Panc1 (cell line): ENCODE results near the gene ALK. TPM values are rescaled to one million over a fixed set of nuclear protein-coding genes. Genes with fewer than 3 reads are reported as not detected.

ENCODE experiments used
- ATAC-seq: fragments of 200-7000 bp; cut with Tn5 transposase; 2 replicates; pipeline ENCODE4 v1.9.1; 2020; ENCODE audit warnings: mild to moderate bottlenecking, moderate library complexity
- BruUV-seq: library from RNA; stranded (reverse); fragments of 400-500 nt; replicated peaks from 2 replicates; lab custom pipeline; 2021; lab: Mats Ljungman, UMichigan
- CTCF ChIA-PET: fragments of 300-600 bp; sonication (Branson Sonifier 250); formaldehyde crosslinking; loops from one replicate; lab custom pipeline; 2022; ENCODE audit warnings: antibody characterized with exemption; lab: Charles Lee
- POLR2A ChIA-PET: fragments of 300-600 bp; sonication (Branson Sonifier 250); formaldehyde crosslinking; loops from one replicate; lab custom pipeline; 2022; ENCODE audit warnings: antibody characterized with exemption; lab: Charles Lee
- DNase-seq: peaks from one replicate; pipeline ENCODE4 v3.0.0-alpha.2; 2010; ENCODE audit warnings: low read depth, low spot score
- H3K27ac ChIP-seq: 2 replicates; pipeline ENCODE4 v1.5.1; 2011; ENCODE audit warnings: mild to moderate bottlenecking, low read length, inconsistent platforms
- H3K27me3 ChIP-seq: fragments of 200-500 bp; sonication (Bioruptor generic); 2 replicates; pipeline ENCODE4 v1.6.0; 2014; ENCODE audit warnings: low read length, inconsistent platforms; ENCODE audit not compliant: control insufficient read depth, insufficient read depth
- H3K36me3 ChIP-seq: fragments of 200-500 bp; sonication (Bioruptor generic); 2 replicates; pipeline ENCODE4 v1.5.1; 2014; ENCODE audit warnings: inconsistent platforms, mild to moderate bottlenecking, low read length, moderate library complexity; ENCODE audit not compliant: control insufficient read depth, insufficient read depth
- H3K4me1 ChIP-seq: 2 replicates; pipeline ENCODE4 v1.5.1; 2011; ENCODE audit warnings: inconsistent platforms, mild to moderate bottlenecking, low read length, moderate library complexity; ENCODE audit not compliant: control insufficient read depth, insufficient read depth
- H3K4me3 ChIP-seq, 2 experiments: 2 replicates each; pipeline ENCODE4 v1.5.1; 2011 to 2012; ENCODE audit warnings: low read depth in 2 of 2, low read length in 2 of 2, mild to moderate bottlenecking in 2 of 2, inconsistent platforms in 1 of 2, moderate library complexity in 1 of 2
- H3K9me3 ChIP-seq: fragments of 200-500 bp; sonication (Bioruptor generic); 2 replicates; pipeline ENCODE4 v1.5.1; 2014; ENCODE audit warnings: low read depth, mild to moderate bottlenecking, inconsistent platforms, low read length, moderate library complexity; ENCODE audit not compliant: control insufficient read depth, insufficient read depth
- CTCF ChIP-seq: fragments of 450-650 bp; IDR thresholded peaks from 2 replicates; pipeline ENCODE4 v1.5.1; 2017; ENCODE audit warnings: mild to moderate bottlenecking
- POLR2AphosphoS5 ChIP-seq: IDR thresholded peaks from 2 replicates; pipeline ENCODE4 v1.6.1; 2012; ENCODE audit warnings: mild to moderate bottlenecking, low read depth, low read length, moderate library complexity
- REST ChIP-seq, 2 experiments: IDR thresholded peaks; 2 replicates each; pipeline ENCODE4 v1.6.1; 2011 to 2012; ENCODE audit warnings: low read depth in 2 of 2, control low read depth in 1 of 2, low read length in 1 of 2, mild to moderate bottlenecking in 1 of 2, moderate library complexity in 1 of 2; ENCODE audit not compliant: insufficient read depth in 1 of 2
- SIN3A ChIP-seq: IDR thresholded peaks from 2 replicates; pipeline ENCODE4 v1.6.1; 2012; ENCODE audit warnings: low read depth, mild to moderate bottlenecking, low read length, moderate library complexity, borderline replicate concordance; ENCODE audit not compliant: insufficient read depth
- TCF7L2 ChIP-seq: IDR thresholded peaks from 2 replicates; pipeline ENCODE4 v1.6.1; 2011; ENCODE audit warnings: mild to moderate bottlenecking, low read depth, low read length, inconsistent platforms
- in situ Hi-C: cut with HindIII; loops from 2 replicates; pipeline ENCODE4 v1.10.0; 2016; ENCODE audit warnings: low sequenced_read_pairs, low pct_unique_long_range_greater_than_20kb
- intact Hi-C: fragments of 100-400 bp; cut with micrococcal nuclease; formaldehyde crosslinking; loops from one replicate; pipeline ENCODE4 v1.10.0; 2022; ENCODE audit not compliant: unreplicated experiment
- total RNA-seq: library from RNA; stranded (reverse); gene quantifications from one replicate; pipeline ENCODE4 v1.2.1, GENCODE V29; 2021; ENCODE audit not compliant: unreplicated experiment

The ALK gene
- total RNA-seq, 1 experiment from 2014 or later: not detected

- in situ Hi-C loops: no loop called here
- H3K36me3 ChIP-seq: no peaks in the 10 kb centered on the region
- ChIA-PET POLR2A (no interaction called here), CTCF (no interaction called here)
- no peak overlapping the region for H3K4me3 ChIP-seq
- TF ChIP-seq CTCF (no peak), SIN3A (no peak), REST (IDR thresholded peaks at IDR 0.05; ENCODE audit: insufficient read depth in 1 of 2, low read depth in 2 of 2, low read length in 1 of 2) (no peak), TCF7L2 (no peak), POLR2AphosphoS5 (no peak)
- no peak overlapping the region for H3K27ac ChIP-seq
- peaks cover 5% of the 10 kb centered on the region for H3K27me3 ChIP-seq
- no peaks in the 10 kb centered on the region for H3K9me3 ChIP-seq
- DNase-seq: no peak
- BruUV-seq: no TSS peak
- intact Hi-C loops: no loop called here
- no peak for ATAC-seq
- H3K4me1 ChIP-seq: no peaks in the 10 kb centered on the region
Observed at GRCh38 chr2:29225814-29226213, 695.6 kb downstream of the ALK start.

- H3K36me3 ChIP-seq: no peaks in the 10 kb centered on the region
- H3K27ac ChIP-seq: no peak overlapping the region
- ATAC-seq (no peak), DNase-seq (no peak)
- BruUV-seq: no TSS peak
- H3K4me1 ChIP-seq: no peaks in the 10 kb centered on the region
- in situ Hi-C loops (no loop called here), intact Hi-C loops (no loop called here)
- H3K27me3 ChIP-seq: peaks cover 5% of the 10 kb centered on the region
- POLR2A ChIA-PET: no interaction called here
- CTCF ChIA-PET: no interaction called here
- H3K4me3 ChIP-seq: no peak overlapping the region
- no peak for TF ChIP-seq REST (IDR thresholded peaks at IDR 0.05; ENCODE audit: insufficient read depth in 1 of 2, low read depth in 2 of 2, low read length in 1 of 2)
- no peak for TF ChIP-seq POLR2AphosphoS5
- no peak for TF ChIP-seq CTCF
- no peak for TF ChIP-seq TCF7L2
- no peak for TF ChIP-seq SIN3A
- H3K9me3 ChIP-seq: no peaks in the 10 kb centered on the region
Observed at GRCh38 chr2:29224693-29225551, 696.5 kb downstream of the ALK start.
